WTC11 (cell line): ENCODE measurements around the gene USE1. TPM values are rescaled to one million over a fixed set of nuclear protein-coding genes. Genes with fewer than 3 reads are reported as not detected.

Experiments used
- ATAC-seq: fragments of 200-7000 bp; cut with Tn5 transposase; 2 replicates; pipeline ENCODE4 v1.10.0; 2021; ENCODE audit warnings: mild to moderate bottlenecking, moderate library complexity
- CTCF ChIA-PET: fragments of 300-600 bp; sonication (Branson Sonifier 250); formaldehyde crosslinking; loops from one replicate; lab custom pipeline; 2021; ENCODE audit warnings: antibody characterized with exemption; lab: Charles Lee
- POLR2A ChIA-PET: fragments of 350-600 bp; sonication (Branson Sonifier 250); formaldehyde crosslinking; loops from one replicate; lab custom pipeline; 2021; ENCODE audit warnings: antibody characterized with exemption; lab: Charles Lee
- DNase-seq: peaks from one replicate; pipeline ENCODE4 v3.0.0; 2021; ENCODE audit warnings: low spot score
- H3K27ac Mint-ChIP-seq: 2 replicates; pipeline ENCODE4 v1.8.0; 2021; ENCODE audit warnings: mixed read lengths
- H3K27me3 Mint-ChIP-seq: 2 replicates; pipeline ENCODE4 v1.8.0; 2021; ENCODE audit warnings: low read depth, mild to moderate bottlenecking, moderate library complexity, mixed read lengths
- H3K36me3 Mint-ChIP-seq: 2 replicates; pipeline ENCODE4 v1.8.0; 2021; ENCODE audit warnings: mixed read lengths
- H3K4me1 Mint-ChIP-seq: 2 replicates; pipeline ENCODE4 v1.8.0; 2022; ENCODE audit warnings: mixed read lengths
- H3K4me3 Mint-ChIP-seq: 2 replicates; pipeline ENCODE4 v1.8.0; 2021; ENCODE audit warnings: mild to moderate bottlenecking, moderate library complexity, mixed read lengths
- H3K9me3 Mint-ChIP-seq: 2 replicates; pipeline ENCODE4 v1.8.0; 2021; ENCODE audit warnings: mixed read lengths
- ARID4B ChIP-seq: sonication (generic); formaldehyde crosslinking; IDR thresholded peaks from 2 replicates; pipeline ENCODE4 v1.8.0; 2023; ENCODE audit warnings: missing genetic modification reagents, mild to moderate bottlenecking, borderline replicate concordance
- CBFB ChIP-seq: sonication (generic); formaldehyde crosslinking; IDR thresholded peaks from 2 replicates; pipeline ENCODE4 v1.8.1; 2022; ENCODE audit warnings: mild to moderate bottlenecking, low read depth, missing genetic modification reagents
- ESRRA ChIP-seq: sonication (generic); formaldehyde crosslinking; IDR thresholded peaks from 2 replicates; pipeline ENCODE4 v1.8.1; 2022; ENCODE audit warnings: mild to moderate bottlenecking, missing genetic modification reagents, borderline replicate concordance
- GABPB1 ChIP-seq: sonication (generic); formaldehyde crosslinking; IDR thresholded peaks from 2 replicates; pipeline ENCODE4 v1.8.1; 2023; ENCODE audit warnings: mild to moderate bottlenecking, missing genetic modification reagents
- HMGA2 ChIP-seq: fragments of 250-450 bp; sonication (Bioruptor Pico); IDR thresholded peaks from 2 replicates; pipeline ENCODE4 v1.4.0; 2021; ENCODE audit warnings: mild to moderate bottlenecking, moderate library complexity
- HMGXB4 ChIP-seq: sonication (generic); formaldehyde crosslinking; IDR thresholded peaks from 2 replicates; pipeline ENCODE4 v1.8.1; 2023; ENCODE audit warnings: mild to moderate bottlenecking, moderate library complexity, missing genetic modification reagents
- JUN ChIP-seq: sonication (generic); formaldehyde crosslinking; IDR thresholded peaks from 2 replicates; pipeline ENCODE4 v1.8.0; 2023; ENCODE audit warnings: mild to moderate bottlenecking, missing genetic modification reagents
- MAX ChIP-seq: sonication (generic); formaldehyde crosslinking; IDR thresholded peaks from 2 replicates; pipeline ENCODE4 v1.8.0; 2022; ENCODE audit warnings: mild to moderate bottlenecking, missing genetic modification reagents
- MLX ChIP-seq: sonication (generic); formaldehyde crosslinking; IDR thresholded peaks from 2 replicates; pipeline ENCODE4 v1.8.1; 2023; ENCODE audit warnings: mild to moderate bottlenecking, missing genetic modification reagents, moderate library complexity
- NFE2L1 ChIP-seq: sonication (generic); formaldehyde crosslinking; IDR thresholded peaks from 2 replicates; pipeline ENCODE4 v1.8.1; 2023; ENCODE audit warnings: missing genetic modification reagents
- NFYB ChIP-seq: sonication (generic); formaldehyde crosslinking; conservative IDR thresholded peaks from 2 replicates; pipeline ENCODE4 v1.8.0; 2022; ENCODE audit warnings: low read depth, missing genetic modification reagents
- OVOL2 ChIP-seq: fragments of 250-450 bp; sonication (Bioruptor Pico); IDR thresholded peaks from 2 replicates; pipeline ENCODE4 v1.9.0; 2021; ENCODE audit warnings: mild to moderate bottlenecking, borderline replicate concordance
- PREB ChIP-seq: sonication (generic); formaldehyde crosslinking; IDR thresholded peaks from 2 replicates; pipeline ENCODE4 v1.8.1; 2022; ENCODE audit warnings: mild to moderate bottlenecking, missing genetic modification reagents, moderate library complexity, borderline replicate concordance
- RORB ChIP-seq: fragments of 250-450 bp; sonication (Bioruptor Pico); IDR thresholded peaks from 2 replicates; pipeline ENCODE4 v1.9.0; 2021; ENCODE audit warnings: mild to moderate bottlenecking
- TP53 ChIP-seq: sonication (generic); formaldehyde crosslinking; IDR thresholded peaks from 2 replicates; pipeline ENCODE4 v1.8.1; 2023; ENCODE audit warnings: mild to moderate bottlenecking, missing genetic modification reagents
- USF1 ChIP-seq: sonication (generic); formaldehyde crosslinking; IDR thresholded peaks from 2 replicates; pipeline ENCODE4 v1.8.0; 2022; ENCODE audit warnings: mild to moderate bottlenecking, missing genetic modification reagents
- USF2 ChIP-seq: sonication (generic); formaldehyde crosslinking; IDR thresholded peaks from 2 replicates; pipeline ENCODE4 v1.8.1; 2023; ENCODE audit warnings: mild to moderate bottlenecking, missing genetic modification reagents, moderate library complexity
- ZBTB21 ChIP-seq: sonication (generic); formaldehyde crosslinking; IDR thresholded peaks from 2 replicates; pipeline ENCODE4 v1.8.1; 2023; ENCODE audit warnings: mild to moderate bottlenecking, missing genetic modification reagents, borderline replicate concordance
- ZNF263 ChIP-seq: sonication (generic); formaldehyde crosslinking; IDR thresholded peaks from 2 replicates; pipeline ENCODE4 v1.8.1; 2022; ENCODE audit warnings: low read depth, mild to moderate bottlenecking, moderate library complexity, missing genetic modification reagents
- total RNA-seq: library from RNA; stranded (reverse); gene quantifications from 3 replicates; pipeline ENCODE4 v1.2.3, GENCODE V29; 2021

Gene USE1
- total RNA-seq, 1 experiment from 2014 or later, result 14.2 TPM

GRCh38 chr19:17256130-17256529 lies 41.0 kb downstream of the USE1 start:
- TF ChIP-seq OVOL2 (CRISPR knock-in tag) (no peak), ARID4B (CRISPR knock-in tag) (no peak), TP53 (CRISPR knock-in tag) (no peak), NFYB (CRISPR knock-in tag) (no peak), RORB (CRISPR knock-in tag) (no peak)
- H3K27me3 Mint-ChIP-seq, result peaks cover 7% of the 10 kb centered on the region
- no peak for ATAC-seq
- peaks cover 47% of the 10 kb centered on the region for H3K36me3 Mint-ChIP-seq
- DNase-seq, result no peak
- POLR2A ChIA-PET, result no interaction called here
- H3K27ac Mint-ChIP-seq, result no peak overlapping the region
- CTCF ChIA-PET, result no interaction called here
- H3K4me3 Mint-ChIP-seq, result no peak overlapping the region
- peaks cover 5% of the 10 kb centered on the region; the same call in 1 of the 2 replicates for H3K4me1 Mint-ChIP-seq
- H3K9me3 Mint-ChIP-seq, result peaks cover 12% of the 10 kb centered on the region

GRCh38 chr19:17259118-17259780 lies 44.1 kb downstream of the USE1 start:
- ChIA-PET POLR2A (interaction anchor here (1.0 kb wide), 1 partner anchor 11 kb away, joined by 5 read pairs; no protein-coding TSS in a partner anchor), CTCF (interaction anchor here (0.6 to 4.2 kb wide), 6 partner anchors 11 to 167 kb away, joined by 3 to 38 read pairs (median 5); partner anchors contain the start of genes ANKLE1 and USE1)
- Mint-ChIP-seq H3K36me3 (peaks cover 42% of the 10 kb centered on the region), H3K4me3 (no peak overlapping the region), H3K27me3 (peaks cover 7% of the 10 kb centered on the region), H3K4me1 (peaks cover 11% of the 10 kb centered on the region), H3K9me3 (peaks cover 12% of the 10 kb centered on the region), H3K27ac (no peak overlapping the region)
- no peak for TF ChIP-seq HMGA2 (CRISPR knock-in tag)
- TF ChIP-seq PREB (CRISPR knock-in tag), result no peak
- TF ChIP-seq ZNF263 (CRISPR knock-in tag), result no peak
- TF ChIP-seq ZBTB21 (CRISPR knock-in tag), result no peak
- no peak for TF ChIP-seq USF1
- TF ChIP-seq GABPB1 (CRISPR knock-in tag), result no peak
- TF ChIP-seq NFE2L1 (CRISPR knock-in tag), result no peak
- no peak for TF ChIP-seq ESRRA
- TF ChIP-seq HMGXB4 (CRISPR knock-in tag), result no peak
- no peak for TF ChIP-seq CBFB (CRISPR knock-in tag)
- no peak for TF ChIP-seq USF2 (CRISPR knock-in tag)
- no peak for TF ChIP-seq ARID4B (CRISPR knock-in tag)
- no peak for TF ChIP-seq MAX (CRISPR knock-in tag)
- TF ChIP-seq JUN (CRISPR knock-in tag), result no peak
- TF ChIP-seq MLX (CRISPR knock-in tag), result no peak
- no peak for ATAC-seq
- DNase-seq, result no peak
